NCI-H1436 (cell line): Measurements from ENCODE around the gene LY6G6D.
A peak's percentile ranks its signal among the peaks of the same experiment; 100 is the strongest.

Experiments
- DNase-seq: peaks from one replicate; lab custom pipeline; 2025; lab: John Stamatoyannopoulos, UW

The LY6G6D gene

GRCh38 chr6:31715022-31715958 is at the start of gene LY6G6D:
LY6G6D (plus strand) TSS chr6:31715348; CDS start chr6:31715356, 8 bp downstream.
- DNase-seq = no peak

GRCh38 chr6:31665501-31666336 is 49.4 kb upstream of the LY6G6D start, which contains the start of gene CSNK2B:
CSNK2B (plus strand) TSS chr6:31666080; CDS start chr6:31666832, 752 bp downstream.
- peak; percentile 96 for DNase-seq

GRCh38 chr6:31666337-31666965 is 48.7 kb upstream of the LY6G6D start:
- no peak for DNase-seq

- DNase-seq = no peak
These were observed 45.5 kb upstream of the LY6G6D start, which contains the start of gene LY6G5B for GRCh38 chr6:31669676-31670075. LY6G5B (plus strand) TSS chr6:31669976; CDS start chr6:31670951, 975 bp downstream.

- no peak for DNase-seq
These were observed 38.7 kb upstream of the LY6G6D start for GRCh38 chr6:31676322-31676903.

GRCh38 chr6:31676904-31677303 is 38.2 kb upstream of the LY6G6D start:
- no peak for DNase-seq

- no peak for DNase-seq
These were observed 37.2 kb upstream of the LY6G6D start for GRCh38 chr6:31677955-31678354.

- DNase-seq = peak; percentile 69
These were observed 34.7 kb upstream of the LY6G6D start, which contains the start of gene LY6G5C for GRCh38 chr6:31680226-31681134. LY6G5C (minus strand) TSS chr6:31681067; CDS start chr6:31680373, 694 bp downstream.

GRCh38 chr6:31681135-31681671 is 33.9 kb upstream of the LY6G6D start:
- peak; percentile 54 for DNase-seq

- no peak for DNase-seq
These were observed 31.6 kb upstream of the LY6G6D start for GRCh38 chr6:31683591-31683990.

GRCh38 chr6:31686483-31686882 is 28.7 kb upstream of the LY6G6D start:
- DNase-seq = no peak

- no peak for DNase-seq
These were observed 27.8 kb upstream of the LY6G6D start for GRCh38 chr6:31687321-31687720.

GRCh38 chr6:31687860-31688693 is 27.1 kb upstream of the LY6G6D start:
- DNase-seq = no peak

- no peak for DNase-seq
These were observed 25.7 kb upstream of the LY6G6D start for GRCh38 chr6:31689249-31690110.

GRCh38 chr6:31690231-31691077 is 24.7 kb upstream of the LY6G6D start:
- no peak for DNase-seq

- DNase-seq = no peak
These were observed 24.1 kb upstream of the LY6G6D start for GRCh38 chr6:31691078-31691463.

- DNase-seq = no peak
These were observed 23.5 kb upstream of the LY6G6D start for GRCh38 chr6:31691564-31692108.
